Prostate gland (tissue), 2 donors: ENCODE measurements around the gene ELFN1.

Source experiments
- CTCF ChIP-seq, 4 experiments: fragments of 200-600 bp in 2 of 4; fragments of 450-650 bp in 2 of 4; sonication (generic) in 2 of 4; IDR thresholded peaks; 1 replicate in 3 of 4; 2 replicates in 1 of 4; pipeline ENCODE4 v1.5.1; 2016 to 2019; ENCODE audit warnings: antibody characterized with exemption in 4 of 4, mild to moderate bottlenecking in 2 of 4, moderate library complexity in 2 of 4
- POLR2A ChIP-seq: fragments of 450-650 bp; IDR thresholded peaks from one replicate; pipeline ENCODE4 v1.6.1; 2016; ENCODE audit warnings: antibody characterized with exemption, mild to moderate bottlenecking
- POLR2AphosphoS5 ChIP-seq: sonication (generic); formaldehyde crosslinking; IDR thresholded peaks from one replicate; pipeline ENCODE4 v1.6.1; 2017; ENCODE audit warnings: antibody characterized with exemption

- TF ChIP-seq CTCF (IDR thresholded peaks at IDR 0.05) (no peak), POLR2A (no peak), POLR2AphosphoS5 (no peak)
These were observed 6.9 kb upstream of the ELFN1 start for GRCh38 chr7:1663223-1663622.
